Endometrium (tissue), 2 donors: ENCODE data around the gene CLK4.

Source experiments
- FAIRE-seq: peaks from 2 replicates; lab custom pipeline; 2012; peaks lifted over from hg19 to GRCh38; lab: Jason Lieb, UNC
- donor health status: control.
- donor health status: control.

Gene CLK4

GRCh38 chr5:178553517-178553916, 73.3 kb downstream of the CLK4 start:
- no peak for FAIRE-seq
